GM21528 (cell line): ENCODE measurements around the gene RNF180.
A peak's percentile ranks its signal among the peaks of the same experiment; 100 is the strongest.
"Not testable (repeated sequence)": the region's sequence is repeated elsewhere in the genome, so short reads cannot be mapped to it uniquely, and the experiment has no call there.

ENCODE experiments used
- ATAC-seq: cut with Tn5 transposase; IDR thresholded peaks from one replicate; pipeline ENCODE4 v1.9.1; 2021; ENCODE audit warnings: mild to moderate bottlenecking, moderate library complexity; ENCODE audit not compliant: unreplicated experiment, low FRiP score

Gene RNF180

GRCh38 chr5:64229163-64229774, 63.6 kb downstream of the RNF180 start:
- ATAC-seq, result peak; percentile 68

GRCh38 chr5:64260756-64261155, 95.1 kb downstream of the RNF180 start:
- no peak for ATAC-seq

DNA sequence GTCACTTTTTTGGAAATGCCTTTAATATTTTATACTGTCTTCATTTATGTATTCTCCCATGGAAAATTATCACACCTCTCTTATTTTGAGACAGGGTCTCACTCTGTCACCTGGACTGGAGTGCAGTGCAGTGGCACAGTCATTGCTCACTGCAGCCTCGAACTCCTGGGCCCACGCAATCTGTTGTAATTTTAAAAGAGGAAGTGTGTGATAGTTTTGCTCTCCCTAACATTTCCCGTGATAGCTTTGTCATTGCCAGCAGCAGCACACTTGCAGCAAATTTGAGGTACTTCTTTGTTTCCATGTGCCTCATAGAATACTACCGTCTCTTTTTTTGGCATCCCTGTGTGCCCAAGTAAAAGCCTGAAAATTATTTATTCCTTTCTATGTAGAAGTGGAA, 103.5 kb downstream of the RNF180 start:
- no peak for ATAC-seq

DNA sequence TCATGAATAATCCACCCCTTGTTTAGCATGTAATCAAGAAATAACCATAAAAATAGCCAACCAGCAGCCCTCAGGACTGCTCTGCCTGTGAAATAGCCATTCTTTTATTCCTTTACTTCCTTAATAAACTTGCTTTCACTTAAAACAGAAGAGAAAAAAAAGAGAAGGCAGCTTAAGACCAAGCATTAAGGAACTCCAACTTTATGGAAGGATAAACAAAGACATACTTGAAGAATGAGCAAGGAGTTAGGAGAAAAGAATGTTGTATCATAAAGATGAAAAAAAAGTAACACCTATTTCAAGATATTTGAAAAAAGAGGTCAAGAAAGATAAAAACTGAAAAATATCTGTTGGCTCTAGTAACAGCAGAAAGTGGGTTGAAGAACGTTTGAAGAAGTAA, 107.6 kb downstream of the RNF180 start:
- ATAC-seq, result no peak

- ATAC-seq, result no peak
These were observed 119.8 kb downstream of the RNF180 start for GRCh38 chr5:64285188-64286130.

GRCh38 chr5:64286381-64286780, 120.7 kb downstream of the RNF180 start:
- no peak for ATAC-seq

- ATAC-seq, result not testable (repeated sequence)
These were observed 122.9 kb downstream of the RNF180 start for GRCh38 chr5:64288496-64288895.

DNA sequence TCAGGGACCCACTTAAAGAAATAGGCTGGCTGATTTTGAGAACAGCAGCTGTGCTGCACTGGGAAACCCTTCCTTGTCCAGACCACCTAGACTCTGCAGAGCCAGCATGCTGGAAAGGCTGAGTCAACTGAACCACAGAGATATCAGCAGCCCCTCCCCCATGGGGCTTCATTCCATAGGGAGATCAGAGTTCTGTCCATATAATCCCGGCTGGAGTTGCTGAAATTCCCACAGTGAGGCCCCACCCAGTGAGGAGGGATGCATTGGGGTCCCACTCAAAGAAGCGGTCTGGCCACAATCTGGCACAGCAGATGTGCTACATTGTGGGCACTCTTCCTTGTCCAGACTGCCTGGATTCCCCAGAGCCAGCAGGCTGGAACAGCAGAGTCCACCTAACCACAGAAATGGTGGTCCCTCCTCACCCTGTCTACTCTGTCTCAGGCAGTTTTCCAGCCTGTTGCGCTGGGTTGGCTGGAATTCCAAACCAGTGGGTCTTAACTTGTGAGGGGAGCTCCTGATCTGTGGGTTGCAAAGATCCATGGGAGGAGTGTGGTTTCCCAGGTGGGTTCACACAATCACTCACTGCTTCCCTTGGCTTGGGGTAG, 127.1 kb downstream of the RNF180 start:
- no peak for ATAC-seq

GRCh38 chr5:64295101-64295500, 129.5 kb downstream of the RNF180 start:
- ATAC-seq, result no peak

- ATAC-seq, result no peak
These were observed 132.9 kb downstream of the RNF180 start for GRCh38 chr5:64298586-64298985.

- no peak for ATAC-seq
These were observed 134.2 kb downstream of the RNF180 start for GRCh38 chr5:64299805-64300204.

- no peak for ATAC-seq
These were observed 135.9 kb downstream of the RNF180 start for GRCh38 chr5:64301566-64301965.

- no peak for ATAC-seq
These were observed 142.5 kb downstream of the RNF180 start for GRCh38 chr5:64308135-64308534.

GRCh38 chr5:64312491-64312890, 146.8 kb downstream of the RNF180 start:
- ATAC-seq, result no peak

DNA sequence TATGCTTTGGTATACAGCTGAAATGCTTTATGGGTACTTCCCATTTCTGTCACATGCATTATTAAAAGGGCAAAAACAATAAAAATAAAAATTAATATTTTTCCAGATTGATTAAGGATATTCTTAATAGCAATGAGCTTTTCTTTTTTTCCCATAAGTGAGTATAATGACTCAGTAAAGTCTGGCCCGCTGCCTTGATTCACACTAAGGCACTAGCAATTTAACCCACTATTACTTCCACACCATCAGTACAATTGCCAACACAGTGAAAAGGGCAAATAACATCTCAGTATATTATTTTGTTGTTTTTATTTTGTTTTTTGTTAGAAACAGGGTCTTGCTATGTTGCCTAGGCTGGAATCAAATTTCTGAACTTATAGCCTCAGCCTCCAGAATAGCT, 150.1 kb downstream of the RNF180 start:
- ATAC-seq, result no peak

GRCh38 chr5:64318175-64318574, 152.5 kb downstream of the RNF180 start:
- no peak for ATAC-seq

DNA sequence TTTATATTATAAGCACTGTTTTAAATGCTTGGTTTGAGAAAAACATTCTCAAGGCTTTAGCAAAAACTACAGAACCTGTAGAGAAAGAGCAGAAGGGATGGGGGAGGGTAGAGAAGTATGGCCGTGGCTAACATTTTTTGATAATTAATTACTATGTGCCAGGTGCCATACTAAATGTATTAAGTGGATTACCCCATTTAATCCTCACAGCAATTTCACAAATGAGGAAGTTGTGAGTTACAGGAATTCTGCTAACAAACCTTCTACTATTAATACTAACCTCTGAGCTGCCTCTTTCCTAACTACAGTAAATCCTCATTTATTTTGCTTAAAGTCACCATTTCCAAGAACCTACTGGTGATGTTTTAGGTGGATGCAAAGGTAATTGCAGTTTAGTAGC, 157.9 kb downstream of the RNF180 start:
- no peak for ATAC-seq

GRCh38 chr5:64330728-64331231, 165.1 kb downstream of the RNF180 start:
- ATAC-seq, result no peak

DNA sequence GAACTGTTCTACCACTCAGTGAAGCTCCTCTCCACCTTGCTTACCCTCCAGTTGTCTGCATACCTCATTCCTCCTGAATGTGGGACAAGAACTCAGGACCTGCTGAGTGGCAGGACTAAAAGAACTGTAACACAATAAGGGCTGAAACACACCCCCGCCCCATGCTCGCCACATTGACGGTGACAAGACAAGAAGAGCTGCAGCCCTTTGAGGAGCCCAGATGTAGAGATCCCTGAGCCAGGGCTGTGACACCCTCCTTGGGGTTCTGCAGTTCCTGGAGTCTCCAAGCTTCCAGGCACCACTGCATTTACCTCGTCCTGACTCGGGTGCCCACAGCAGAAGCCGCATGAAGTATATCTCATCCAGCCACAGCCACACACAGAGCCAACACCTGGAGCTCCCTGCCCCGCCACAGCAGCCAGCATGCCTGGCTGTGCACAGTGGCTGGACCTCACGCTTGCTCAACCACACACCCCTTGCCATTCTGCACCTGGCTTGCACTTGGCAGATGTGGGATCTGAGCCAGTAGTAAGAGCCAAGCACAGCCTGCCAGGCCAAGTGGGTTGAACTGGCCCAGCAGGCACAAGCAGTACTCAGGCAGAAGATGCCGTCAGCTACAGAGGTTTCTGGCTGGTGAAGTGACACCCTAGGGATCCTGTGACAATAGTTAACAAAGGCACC, 166.1 kb downstream of the RNF180 start:
- ATAC-seq, result no peak

GRCh38 chr5:64333886-64334285, 168.2 kb downstream of the RNF180 start:
- ATAC-seq, result no peak

- ATAC-seq, result no peak
These were observed 174.1 kb downstream of the RNF180 start for GRCh38 chr5:64339769-64340168.
